Astrocyte (in vitro differentiated cells and primary cell): Measurements from ENCODE around the gene ELAVL3. TPM values are rescaled to one million over a fixed set of nuclear protein-coding genes. Genes with fewer than 3 reads are reported as not detected.

Experiments used
- DNase-seq: peaks from one replicate; pipeline ENCODE4 v3.0.0-alpha.2; 2010; ENCODE audit warnings: low read depth
- FAIRE-seq: peaks from 2 replicates; lab custom pipeline; 2011; peaks lifted over from hg19 to GRCh38; lab: Jason Lieb, UNC
- H2AFZ ChIP-seq: 2 replicates; pipeline ENCODE4 v1.6.0; 2012; ENCODE audit warnings: low read depth, low read length, inconsistent platforms
- H3K27ac ChIP-seq: 2 replicates; pipeline ENCODE4 v1.5.1; 2011; ENCODE audit warnings: low read depth, low read length, inconsistent platforms
- H3K27me3 ChIP-seq: 2 replicates; pipeline ENCODE4 v1.6.0; 2011; ENCODE audit warnings: low read length, inconsistent platforms; ENCODE audit not compliant: insufficient read depth
- H3K36me3 ChIP-seq: 2 replicates; pipeline ENCODE4 v1.5.1; 2011; ENCODE audit warnings: low read length, inconsistent platforms; ENCODE audit not compliant: insufficient read depth
- H3K4me1 ChIP-seq: 2 replicates; pipeline ENCODE4 v1.5.1; 2011; ENCODE audit warnings: low read length, inconsistent platforms; ENCODE audit not compliant: insufficient read depth
- H3K4me2 ChIP-seq: 2 replicates; pipeline ENCODE4 v1.6.0; 2012; ENCODE audit warnings: low read length, inconsistent platforms
- H3K4me3 ChIP-seq: 2 replicates; pipeline ENCODE4 v1.5.1; 2011; ENCODE audit warnings: low read depth, mild to moderate bottlenecking, low read length, inconsistent platforms; ENCODE audit not compliant: insufficient read depth
- H3K79me2 ChIP-seq: 2 replicates; pipeline ENCODE4 v1.6.0; 2012; ENCODE audit warnings: mild to moderate bottlenecking, low read length, inconsistent platforms; ENCODE audit not compliant: insufficient read depth
- H3K9ac ChIP-seq: 2 replicates; pipeline ENCODE4 v1.6.0; 2012; ENCODE audit warnings: mild to moderate bottlenecking, low read length, inconsistent platforms
- H3K9me3 ChIP-seq: 2 replicates; pipeline ENCODE4 v1.5.1; 2012; ENCODE audit warnings: low read depth, mild to moderate bottlenecking, low read length, inconsistent platforms; ENCODE audit not compliant: insufficient read depth
- H4K20me1 ChIP-seq: 2 replicates; pipeline ENCODE4 v1.6.0; 2012; ENCODE audit warnings: low read length, inconsistent platforms; ENCODE audit not compliant: insufficient read depth
- H3K27ac Mint-ChIP-seq: one replicate; pipeline ENCODE4 v1.8.0; 2021; ENCODE audit warnings: mild to moderate bottlenecking, mixed read lengths; ENCODE audit not compliant: unreplicated experiment
- H3K27me3 Mint-ChIP-seq: one replicate; pipeline ENCODE4 v1.8.0; 2021; ENCODE audit warnings: low read depth, mixed read lengths; ENCODE audit not compliant: unreplicated experiment
- H3K36me3 Mint-ChIP-seq: one replicate; pipeline ENCODE4 v1.8.0; 2021; ENCODE audit warnings: low read depth, mixed read lengths; ENCODE audit not compliant: unreplicated experiment
- H3K4me1 Mint-ChIP-seq: one replicate; pipeline ENCODE4 v1.8.0; 2021; ENCODE audit warnings: low read depth, mixed read lengths; ENCODE audit not compliant: unreplicated experiment
- H3K4me3 Mint-ChIP-seq: one replicate; pipeline ENCODE4 v1.8.0; 2021; ENCODE audit warnings: mild to moderate bottlenecking, moderate library complexity, mixed read lengths; ENCODE audit not compliant: unreplicated experiment
- H3K9me3 Mint-ChIP-seq: one replicate; pipeline ENCODE4 v1.8.0; 2021; ENCODE audit warnings: mild to moderate bottlenecking, mixed read lengths; ENCODE audit not compliant: unreplicated experiment
- EZH2 ChIP-seq: IDR thresholded peaks from 2 replicates; pipeline ENCODE4 v1.6.1; 2012; ENCODE audit warnings: mild to moderate bottlenecking, low read length, inconsistent platforms; ENCODE audit not compliant: insufficient read depth
- total RNA-seq: library from RNA; stranded (reverse); gene quantifications from 2 replicates; pipeline ENCODE4 v1.2.1, GENCODE V29; 2021
- TF ChIP-seq, protein P1 (sequence below): IDR thresholded peaks from 2 replicates; pipeline ENCODE4 v1.5.1; 2011; ENCODE audit warnings: low read depth, mild to moderate bottlenecking, inconsistent platforms, low read length, moderate library complexity; ENCODE audit not compliant: insufficient read depth

The ELAVL3 gene
- total RNA-seq, 1 donor from 2014 or later: not detected

GRCh38 chr19:11479090-11479897 is 1.6 kb downstream of the ELAVL3 start:
- Mint-ChIP-seq H3K4me1 (no peaks in the 10 kb centered on the region), H3K27me3 (peaks cover 35% of the 10 kb centered on the region), H3K36me3 (peaks cover 5% of the 10 kb centered on the region), H3K4me3 (no peak overlapping the region), H3K27ac (peak overlapping the region; percentile 18), H3K9me3 (peaks cover 1% of the 10 kb centered on the region)
- DNase-seq (no peak), FAIRE-seq (no peak)
- Histone ChIP-seq H4K20me1 (peaks cover 9% of the 10 kb centered on the region), H2AFZ (no peak overlapping the region), H3K27me3 (peaks cover 15% of the 10 kb centered on the region), H3K36me3 (no peaks in the 10 kb centered on the region), H3K27ac (no peak overlapping the region), H3K4me1 (peaks cover 3% of the 10 kb centered on the region), H3K4me3 (no peak overlapping the region), H3K4me2 (peak overlapping the region; percentile 29), H3K79me2 (no peaks in the 10 kb centered on the region), H3K9ac (no peak overlapping the region), H3K9me3 (no peaks in the 10 kb centered on the region)
- TF ChIP-seq, protein P1, sequence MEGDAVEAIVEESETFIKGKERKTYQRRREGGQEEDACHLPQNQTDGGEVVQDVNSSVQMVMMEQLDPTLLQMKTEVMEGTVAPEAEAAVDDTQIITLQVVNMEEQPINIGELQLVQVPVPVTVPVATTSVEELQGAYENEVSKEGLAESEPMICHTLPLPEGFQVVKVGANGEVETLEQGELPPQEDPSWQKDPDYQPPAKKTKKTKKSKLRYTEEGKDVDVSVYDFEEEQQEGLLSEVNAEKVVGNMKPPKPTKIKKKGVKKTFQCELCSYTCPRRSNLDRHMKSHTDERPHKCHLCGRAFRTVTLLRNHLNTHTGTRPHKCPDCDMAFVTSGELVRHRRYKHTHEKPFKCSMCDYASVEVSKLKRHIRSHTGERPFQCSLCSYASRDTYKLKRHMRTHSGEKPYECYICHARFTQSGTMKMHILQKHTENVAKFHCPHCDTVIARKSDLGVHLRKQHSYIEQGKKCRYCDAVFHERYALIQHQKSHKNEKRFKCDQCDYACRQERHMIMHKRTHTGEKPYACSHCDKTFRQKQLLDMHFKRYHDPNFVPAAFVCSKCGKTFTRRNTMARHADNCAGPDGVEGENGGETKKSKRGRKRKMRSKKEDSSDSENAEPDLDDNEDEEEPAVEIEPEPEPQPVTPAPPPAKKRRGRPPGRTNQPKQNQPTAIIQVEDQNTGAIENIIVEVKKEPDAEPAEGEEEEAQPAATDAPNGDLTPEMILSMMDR: no peak
- TF ChIP-seq EZH2: no peak

DNA sequence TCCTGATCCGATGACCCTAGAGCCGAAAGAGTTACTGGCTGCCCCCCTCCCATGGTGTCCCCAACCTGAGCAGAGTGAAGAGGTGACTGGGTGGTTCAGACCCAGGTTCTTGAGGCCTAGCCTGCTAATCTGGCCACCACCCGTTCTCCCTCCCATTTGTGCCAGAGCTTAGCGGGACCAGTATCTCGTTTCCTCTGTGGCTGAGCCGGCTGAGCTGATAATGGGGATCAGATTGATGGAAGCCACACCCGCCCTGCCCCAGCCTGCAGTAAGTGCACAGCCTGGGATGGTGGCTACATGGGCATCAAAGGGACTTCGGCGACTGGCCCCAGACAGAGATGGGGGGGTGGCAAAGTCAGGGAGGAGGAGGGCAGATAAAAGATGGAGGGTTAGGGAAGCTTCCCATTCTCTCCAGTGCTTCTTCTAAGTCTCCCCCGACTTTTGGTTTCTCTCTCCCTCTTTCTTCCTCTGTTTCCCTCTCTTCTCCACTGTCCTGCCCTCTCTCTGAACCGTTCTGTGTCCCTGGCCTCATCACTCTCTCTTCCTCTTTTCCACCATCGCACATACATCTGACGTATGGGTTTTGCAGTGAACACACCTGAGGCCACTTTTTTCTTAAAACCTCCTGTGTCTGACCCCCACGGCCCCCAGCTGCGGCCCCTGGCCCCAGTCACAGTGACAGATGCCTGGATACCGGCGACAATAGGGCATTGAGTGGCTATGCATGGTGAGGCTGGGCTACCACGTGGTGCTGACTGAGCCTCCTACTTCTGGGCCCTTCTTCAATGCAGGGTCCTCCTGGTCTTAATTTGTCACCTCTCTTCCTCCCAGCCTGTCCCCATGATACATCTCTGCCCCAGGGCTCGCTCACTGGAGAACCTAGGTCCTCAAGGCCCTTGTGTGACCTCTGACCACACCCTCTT is 2.4 kb downstream of the ELAVL3 start:
- H3K27me3 Mint-ChIP-seq: peaks cover 39% of the 10 kb centered on the region

More for the DNA sequence above, 2.4 kb downstream of the ELAVL3 start:
- FAIRE-seq (no peak), DNase-seq (no peak)
- Mint-ChIP-seq H3K36me3 (peaks cover 3% of the 10 kb centered on the region), H3K4me1 (no peaks in the 10 kb centered on the region), H3K9me3 (peaks cover 1% of the 10 kb centered on the region), H3K27ac (peak overlapping the region; percentile 18), H3K4me3 (no peak overlapping the region)
- Histone ChIP-seq H4K20me1 (peaks cover 9% of the 10 kb centered on the region), H3K79me2 (no peaks in the 10 kb centered on the region), H3K36me3 (no peaks in the 10 kb centered on the region), H3K4me3 (no peak overlapping the region), H3K4me2 (no peak overlapping the region), H3K4me1 (peaks cover 3% of the 10 kb centered on the region), H3K9ac (no peak overlapping the region), H3K27me3 (peaks cover 17% of the 10 kb centered on the region), H2AFZ (no peak overlapping the region), H3K27ac (no peak overlapping the region), H3K9me3 (no peaks in the 10 kb centered on the region)
- TF ChIP-seq EZH2: no peak
- TF ChIP-seq, protein P1: no peak
